ENCODE measurements around the gene SPATS2L. TPM values are rescaled to one million over a fixed set of nuclear protein-coding genes. Genes with fewer than 3 reads are reported as not detected.

Gene SPATS2L
- total RNA-seq, 2 donors from 2014 or later: 77.4 to 88.7 TPM

- no peaks in the 10 kb centered on the region for H3K36me3 ChIP-seq
- H3K27me3 ChIP-seq (replicated peaks; ENCODE audit: insufficient read depth): no peaks in the 10 kb centered on the region
- H3K9me3 ChIP-seq: no peaks in the 10 kb centered on the region
- no peaks in the 10 kb centered on the region for H3K4me1 ChIP-seq (replicated peaks)
- intact Hi-C loops (cut with DNase I): loop anchor here (5.0 kb wide), 1 partner anchor 161 kb away; the partner anchor contains the start of gene SPATS2L
- no peak for DNase-seq (ENCODE audit: low spot score)
- no peak for TF ChIP-seq POLR2AphosphoS5 (IDR thresholded peaks at IDR 0.05)
- TF ChIP-seq POLR2A (IDR thresholded peaks at IDR 0.05): no peak
- TF ChIP-seq CTCF (IDR thresholded peaks at IDR 0.05): no peak
- WGBS: 87% methylated on average over 8 of the region's 8 CpGs
- peak overlapping the region; percentile 43 to 49 for H3K27ac ChIP-seq
- no peak overlapping the region for H3K4me3 ChIP-seq
Observed at GRCh38 chr2:200467806-200468681, 161.6 kb downstream of the SPATS2L start.

- no peak overlapping the region for H3K27ac ChIP-seq
- H3K36me3 ChIP-seq: no peaks in the 10 kb centered on the region
- DNase-seq (ENCODE audit: low spot score): no peak
- H3K27me3 ChIP-seq (replicated peaks; ENCODE audit: insufficient read depth): no peaks in the 10 kb centered on the region
- intact Hi-C loops (cut with DNase I): loop anchor here (5.0 kb wide), 1 partner anchor 162 kb away; the partner anchor contains the start of gene SPATS2L
- WGBS: 57% methylated on average over 13 of the region's 13 CpGs
- H3K9me3 ChIP-seq: no peaks in the 10 kb centered on the region
- no peaks in the 10 kb centered on the region for H3K4me1 ChIP-seq (replicated peaks)
- TF ChIP-seq POLR2A (IDR thresholded peaks at IDR 0.05) (no peak), POLR2AphosphoS5 (IDR thresholded peaks at IDR 0.05) (no peak), CTCF (IDR thresholded peaks at IDR 0.05) (no peak)
- H3K4me3 ChIP-seq: no peak overlapping the region
Observed at GRCh38 chr2:200469708-200470211, 163.3 kb downstream of the SPATS2L start.

GRCh38 chr2:200470230-200470629 lies 163.7 kb downstream of the SPATS2L start:
- intact Hi-C loops (cut with DNase I): no loop called here
- no peak overlapping the region for H3K27ac ChIP-seq
- no peak for TF ChIP-seq CTCF (IDR thresholded peaks at IDR 0.05)
- no peak for TF ChIP-seq POLR2A (IDR thresholded peaks at IDR 0.05)
- no peaks in the 10 kb centered on the region for H3K36me3 ChIP-seq
- no peaks in the 10 kb centered on the region for H3K9me3 ChIP-seq
- no peaks in the 10 kb centered on the region for H3K4me1 ChIP-seq (replicated peaks)
- WGBS: 36% methylated on average over 3 of the region's 3 CpGs
- H3K27me3 ChIP-seq (replicated peaks; ENCODE audit: insufficient read depth): no peaks in the 10 kb centered on the region
- DNase-seq (ENCODE audit: low spot score): no peak
- H3K4me3 ChIP-seq: no peak overlapping the region

- H3K27ac ChIP-seq: no peak overlapping the region
- no peak overlapping the region for H3K4me3 ChIP-seq
- H3K9me3 ChIP-seq: no peaks in the 10 kb centered on the region
- H3K36me3 ChIP-seq: no peaks in the 10 kb centered on the region
- DNase-seq (ENCODE audit: low spot score): no peak
- H3K4me1 ChIP-seq (replicated peaks): no peaks in the 10 kb centered on the region
- intact Hi-C loops (cut with DNase I): no loop called here
- H3K27me3 ChIP-seq (replicated peaks; ENCODE audit: insufficient read depth): no peaks in the 10 kb centered on the region
- TF ChIP-seq POLR2A (IDR thresholded peaks at IDR 0.05) (no peak), CTCF (IDR thresholded peaks at IDR 0.05) (peak; percentile 31 to 59 (median 53))
- WGBS: 59% methylated on average over 8 of the region's 8 CpGs
Observed at GRCh38 chr2:200471324-200471848, 164.9 kb downstream of the SPATS2L start.

All from prostate gland (tissue), 2 donors.